H7 (cell line): ENCODE results near the gene FOXK2. TPM values are rescaled to one million over a fixed set of nuclear protein-coding genes. Genes with fewer than 3 reads are reported as not detected.

Experiments used
- DNase-seq: peaks from one replicate; pipeline ENCODE4 v3.0.0; 2012
- H3K27me3 ChIP-seq: 2 replicates; pipeline ENCODE4 v1.6.0; 2011; ENCODE audit warnings: mild to moderate bottlenecking, low read length; ENCODE audit not compliant: control insufficient read depth, insufficient read depth
- H3K36me3 ChIP-seq: replicated peaks from 2 replicates; pipeline ENCODE4 v1.5.1; 2011; ENCODE audit warnings: low read length; ENCODE audit not compliant: control insufficient read depth, insufficient read depth
- H3K4me3 ChIP-seq: 2 replicates; pipeline ENCODE4 v1.5.1; 2011; ENCODE audit warnings: low read depth, mild to moderate bottlenecking, control low read depth, low read length, moderate library complexity; ENCODE audit not compliant: insufficient read depth
- total RNA-seq: library from RNA; depleted of rRNA; stranded (reverse); fragments of >200 nt; shearing (Covaris generic); gene quantifications from 2 replicates; pipeline ENCODE4 v1.2.3, GENCODE V29; 2014; rRNA removed

Gene FOXK2
- total RNA-seq, 1 experiment from 2014 or later, result 54.1 TPM

DNA sequence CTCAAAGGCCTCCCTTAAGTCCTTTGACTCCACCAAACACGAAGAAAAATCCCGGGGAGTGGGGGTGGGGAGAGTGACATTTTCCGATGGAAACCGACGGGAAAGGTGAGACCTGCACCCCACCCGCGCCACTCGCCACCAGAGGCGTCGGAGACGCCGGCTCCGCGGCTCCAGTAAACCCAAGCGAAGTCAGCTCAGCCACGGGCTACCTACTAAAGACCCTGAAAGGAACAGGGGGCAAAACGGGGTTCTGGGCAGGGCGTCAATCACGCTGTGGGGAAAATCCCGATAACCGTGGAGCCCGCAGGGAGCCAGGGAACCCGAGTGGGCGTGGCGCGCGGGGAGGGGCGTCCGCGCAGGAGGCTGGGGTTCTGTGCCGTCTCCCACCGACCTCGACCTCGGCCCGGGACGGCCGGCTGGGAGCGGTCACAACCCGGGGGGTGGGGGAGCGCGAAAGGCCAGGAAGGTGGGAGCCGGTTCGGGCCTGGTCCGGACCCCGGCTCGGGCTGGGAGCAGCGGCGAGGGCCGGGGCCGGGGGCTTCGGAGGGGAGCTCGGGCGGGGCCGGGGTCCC lies 128.1 kb downstream of the FOXK2 start:
- peaks cover 12% of the 10 kb centered on the region for H3K36me3 ChIP-seq
- no peaks in the 10 kb centered on the region for H3K27me3 ChIP-seq
- DNase-seq, result peak; percentile 91
- peak overlapping the region; percentile 95 for H3K4me3 ChIP-seq

DNA sequence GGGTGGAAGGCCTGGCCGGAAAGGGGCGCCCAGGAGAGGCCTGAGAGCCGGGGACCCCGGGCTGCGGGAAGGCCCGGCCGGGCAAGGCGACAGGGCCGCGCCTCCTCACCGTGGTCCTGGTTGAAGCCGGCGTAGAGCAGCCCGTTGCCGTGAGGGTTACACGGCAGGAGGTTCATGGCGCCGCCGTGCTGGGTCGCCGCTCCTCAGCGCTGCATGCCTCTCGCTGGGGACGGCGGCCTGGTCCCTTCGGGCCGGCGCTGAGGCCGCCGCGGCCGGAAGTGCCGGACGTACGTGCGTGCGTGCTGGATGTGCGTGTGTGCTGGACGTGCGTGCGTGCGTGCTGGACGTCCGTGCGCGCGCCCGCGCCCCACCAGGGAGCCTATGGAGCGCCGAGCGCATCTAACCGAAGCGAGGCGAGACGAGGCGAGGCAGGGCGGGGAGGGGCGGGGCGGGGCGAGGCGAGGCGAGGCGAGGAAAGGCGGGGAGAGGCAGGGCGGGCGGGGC lies 128.7 kb downstream of the FOXK2 start, which contains the start of gene WDR45B:
Gene WDR45B, minus strand, starts transcription at position 280 of the 504 bp plus-strand sequence. Its CDS starts 104 bp downstream, at position 176.
- peak; percentile 99 for DNase-seq
- peak within 1 kb of the TSS; percentile 95 for H3K4me3 ChIP-seq
- peaks cover 12% of the 10 kb centered on the region for H3K36me3 ChIP-seq
- H3K27me3 ChIP-seq, result no peaks in the 10 kb centered on the region

DNA sequence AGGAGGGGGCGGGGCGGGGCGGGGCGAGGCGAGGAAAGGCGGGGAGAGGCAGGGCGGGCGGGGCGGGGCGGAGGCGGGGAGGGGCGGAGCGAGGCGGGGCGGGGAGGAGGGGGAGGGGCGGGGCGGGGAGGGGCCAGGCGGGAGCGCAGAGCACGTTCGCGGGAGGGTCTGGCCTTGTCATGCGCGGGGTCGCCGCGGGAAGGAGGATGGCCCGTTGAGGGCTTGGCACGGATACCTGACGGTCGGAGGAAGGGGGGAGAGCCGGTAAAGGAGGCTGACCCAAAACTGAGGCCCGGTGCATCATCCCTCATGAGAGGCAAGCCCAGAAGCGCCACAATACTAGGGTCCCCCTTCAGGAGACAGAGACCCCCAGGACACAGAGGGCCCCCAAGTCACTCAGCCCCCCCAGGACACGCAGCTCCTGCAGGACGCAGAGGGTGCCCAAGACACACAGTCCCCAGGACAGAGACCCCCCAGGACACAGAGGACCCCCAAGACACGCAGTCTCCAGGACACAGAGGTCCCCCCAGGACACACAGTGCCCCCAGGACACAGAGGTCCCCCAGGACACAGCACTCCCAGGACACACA lies 129.3 kb downstream of the FOXK2 start:
- peaks cover 6% of the 10 kb centered on the region for H3K36me3 ChIP-seq
- H3K27me3 ChIP-seq, result no peaks in the 10 kb centered on the region
- peak; percentile 93 for DNase-seq
- H3K4me3 ChIP-seq, result peak overlapping the region; percentile 43

DNA sequence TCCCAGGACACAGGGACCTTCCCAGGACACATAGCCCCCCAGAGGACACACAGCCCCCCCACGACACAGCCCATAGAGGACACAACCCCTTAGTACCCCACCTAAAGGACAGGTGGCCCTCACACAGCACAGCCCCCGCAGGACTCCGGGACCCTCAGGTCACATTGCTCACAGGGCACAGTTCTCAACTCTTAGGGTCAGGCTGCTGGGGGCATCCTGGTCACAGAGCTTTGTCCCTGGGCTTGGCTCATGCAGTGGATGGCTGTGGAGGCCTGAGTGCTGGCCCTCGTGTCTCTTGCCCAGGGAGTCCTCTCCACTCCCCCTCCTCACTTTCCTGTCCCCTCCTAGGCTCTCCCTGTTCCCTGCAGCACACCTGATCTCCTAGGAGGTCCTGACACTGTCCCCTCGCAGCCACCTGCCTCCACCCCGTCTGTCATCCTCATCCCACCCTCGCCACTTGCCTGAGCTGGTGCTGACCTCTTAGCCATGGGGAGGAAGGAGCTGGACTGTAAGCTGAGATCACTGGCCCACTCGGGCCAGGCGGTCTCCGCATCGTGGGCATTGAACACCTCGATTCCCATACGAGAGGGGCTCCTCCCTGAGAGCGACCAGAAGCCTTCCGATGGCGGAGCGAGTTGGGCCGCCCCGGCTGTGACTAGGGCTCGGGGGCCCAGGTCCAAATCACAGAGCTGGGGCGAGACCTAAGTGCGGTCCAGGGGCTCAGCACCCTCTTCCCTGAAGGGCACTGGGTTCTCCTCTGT lies 130.1 kb downstream of the FOXK2 start:
- H3K36me3 ChIP-seq, result no peaks in the 10 kb centered on the region
- H3K27me3 ChIP-seq, result no peaks in the 10 kb centered on the region
- no peak overlapping the region for H3K4me3 ChIP-seq
- DNase-seq, result peak; percentile 56

DNA sequence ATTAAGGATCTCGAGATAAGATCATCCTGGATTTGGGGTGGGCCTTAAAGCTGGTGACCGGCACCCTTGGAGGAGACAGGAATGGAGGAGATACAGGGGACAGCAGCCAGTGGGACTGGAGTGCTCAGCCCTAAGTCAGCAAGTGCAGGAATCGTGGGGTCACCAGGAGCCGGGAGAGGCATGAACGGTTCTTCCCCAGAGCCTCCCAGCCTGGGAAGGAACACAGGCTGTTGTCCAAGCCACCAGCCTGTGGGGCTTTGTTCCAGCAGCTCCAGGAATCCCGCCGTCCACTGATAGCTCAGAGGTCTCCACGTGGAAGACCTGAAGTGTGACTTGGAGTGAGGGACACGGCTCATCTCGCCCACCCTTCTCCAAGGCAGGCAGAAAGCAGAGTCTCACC lies 131.2 kb downstream of the FOXK2 start:
- no peak for DNase-seq
- H3K36me3 ChIP-seq, result no peaks in the 10 kb centered on the region
- no peak overlapping the region for H3K4me3 ChIP-seq
- H3K27me3 ChIP-seq, result no peaks in the 10 kb centered on the region

DNA sequence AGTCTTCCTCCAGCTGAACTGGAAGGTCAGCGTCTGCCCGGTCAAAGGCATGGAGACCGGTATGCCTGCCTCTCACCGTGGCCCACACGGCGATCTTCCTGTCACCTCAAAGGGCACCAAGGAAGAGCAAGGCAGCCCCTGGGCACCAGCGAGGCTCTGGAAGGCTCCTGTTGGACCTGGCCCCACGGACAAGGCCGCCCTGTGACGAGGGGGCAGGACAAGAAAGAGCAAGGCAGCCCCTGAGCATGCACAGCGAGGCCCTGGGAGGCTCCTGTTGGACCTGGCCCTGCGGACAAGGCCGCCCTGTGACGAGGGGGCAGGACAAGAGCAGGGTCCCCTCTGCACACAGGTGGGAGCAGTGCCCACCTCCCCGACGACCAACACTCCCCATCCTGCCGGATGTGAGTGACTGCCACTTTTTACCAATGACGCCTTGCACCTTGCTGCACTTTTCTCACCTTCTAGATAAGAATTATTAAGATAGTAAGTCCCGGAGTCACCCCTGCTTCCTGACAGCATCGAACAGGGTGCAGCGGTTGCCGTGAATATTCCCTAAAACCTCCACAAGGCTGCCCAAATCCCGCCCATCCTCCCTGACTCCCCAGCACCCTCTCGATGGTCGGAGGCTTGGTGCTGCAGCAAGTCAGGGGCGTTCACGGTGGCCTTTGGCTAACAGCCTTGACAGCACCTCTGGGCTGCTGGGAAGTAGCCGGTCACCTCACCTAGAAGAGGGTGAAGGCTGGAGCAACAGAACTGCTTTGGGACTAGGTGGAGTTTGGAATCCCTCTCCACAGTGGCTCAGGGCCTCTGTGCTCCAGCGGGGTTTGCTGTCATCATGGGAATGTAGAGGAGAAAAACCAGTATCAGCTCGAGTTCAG lies 134.4 kb downstream of the FOXK2 start:
- no peaks in the 10 kb centered on the region for H3K27me3 ChIP-seq
- no peaks in the 10 kb centered on the region for H3K36me3 ChIP-seq
- no peak overlapping the region for H3K4me3 ChIP-seq
- DNase-seq, result no peak

Other genes starting within 250 kb of the FOXK2 start
- gene CSNK1D, start 246.0 kb upstream of the FOXK2 start, total RNA-seq, result 31.7 and 37.3 TPM in 2 replicates
- 0.38 and 1.7 TPM in 2 replicates for gene CD7, start 202.1 kb upstream of the FOXK2 start, total RNA-seq
- gene SECTM1, start 186.0 kb upstream of the FOXK2 start, total RNA-seq, result 0.44 and 0.94 TPM in 2 replicates
- 1.1 and 1.9 TPM in 2 replicates for gene TEX19, start 160.5 kb upstream of the FOXK2 start, total RNA-seq
- gene UTS2R, start 148.0 kb upstream of the FOXK2 start, total RNA-seq, result not detected in 2 replicates
- 16.6 and 24.6 TPM in 2 replicates for gene HEXD, start 101.4 kb upstream of the FOXK2 start, total RNA-seq
- gene OGFOD3, start 101.1 kb upstream of the FOXK2 start, total RNA-seq, result 26.2 and 28.6 TPM in 2 replicates
- 62.8 and 76.1 TPM in 2 replicates for gene CYBC1, start 69.0 kb upstream of the FOXK2 start, total RNA-seq
- 42.2 and 49.9 TPM in 2 replicates for gene NARF, start 61.0 kb upstream of the FOXK2 start, total RNA-seq
- 131 and 150 TPM in 2 replicates for gene WDR45B, start 128.7 kb downstream of the FOXK2 start, total RNA-seq
- 0.85 and 1.7 TPM in 2 replicates for gene RAB40B, start 179.0 kb downstream of the FOXK2 start, total RNA-seq
- 12.2 and 14.8 TPM in 2 replicates for gene FN3KRP, start 197.0 kb downstream of the FOXK2 start, total RNA-seq
- 3.3 and 3.8 TPM in 2 replicates for gene FN3K, start 215.9 kb downstream of the FOXK2 start, total RNA-seq
- 74.1 and 101 TPM in 2 replicates for gene TBCD, start 232.3 kb downstream of the FOXK2 start, total RNA-seq